Chondrocyte (in vitro differentiated cells): ENCODE measurements around the gene TF. TPM values are rescaled to one million over a fixed set of nuclear protein-coding genes. Genes with fewer than 3 reads are reported as not detected.

Experiments
- DNase-seq: peaks from one replicate; pipeline ENCODE4 v3.0.0; 2021; ENCODE audit warnings: mixed read lengths, low spot score
- H3K27ac Mint-ChIP-seq: one replicate; pipeline ENCODE4 v1.8.0; 2021; ENCODE audit warnings: mild to moderate bottlenecking, moderate library complexity, mixed read lengths; ENCODE audit not compliant: unreplicated experiment
- H3K27me3 Mint-ChIP-seq: 2 replicates; pipeline ENCODE4 v1.8.0; 2021; ENCODE audit warnings: low read depth, mixed read lengths
- H3K36me3 Mint-ChIP-seq: 2 replicates; pipeline ENCODE4 v1.8.0; 2021; ENCODE audit warnings: low read depth, mixed read lengths
- H3K4me1 Mint-ChIP-seq: 2 replicates; pipeline ENCODE4 v1.8.0; 2021; ENCODE audit warnings: low read depth, mild to moderate bottlenecking, mixed read lengths
- H3K4me3 Mint-ChIP-seq: one replicate; pipeline ENCODE4 v1.8.0; 2021; ENCODE audit warnings: mild to moderate bottlenecking, moderate library complexity, mixed read lengths; ENCODE audit not compliant: unreplicated experiment
- H3K9me3 Mint-ChIP-seq: 2 replicates; pipeline ENCODE4 v1.8.0; 2021; ENCODE audit warnings: low read depth, mixed read lengths
- CTCF ChIP-seq: fragments of 200-600 bp; sonication (generic); IDR thresholded peaks from 2 replicates; pipeline ENCODE4 v1.5.0; 2021; ENCODE audit warnings: antibody characterized with exemption, mild to moderate bottlenecking, moderate library complexity
- total RNA-seq: library from RNA; stranded (reverse); gene quantifications from 3 replicates; pipeline ENCODE4 v1.2.1, GENCODE V29; 2021

Gene TF
- total RNA-seq, 1 donor from 2014 or later, result 1.2 TPM

DNA sequence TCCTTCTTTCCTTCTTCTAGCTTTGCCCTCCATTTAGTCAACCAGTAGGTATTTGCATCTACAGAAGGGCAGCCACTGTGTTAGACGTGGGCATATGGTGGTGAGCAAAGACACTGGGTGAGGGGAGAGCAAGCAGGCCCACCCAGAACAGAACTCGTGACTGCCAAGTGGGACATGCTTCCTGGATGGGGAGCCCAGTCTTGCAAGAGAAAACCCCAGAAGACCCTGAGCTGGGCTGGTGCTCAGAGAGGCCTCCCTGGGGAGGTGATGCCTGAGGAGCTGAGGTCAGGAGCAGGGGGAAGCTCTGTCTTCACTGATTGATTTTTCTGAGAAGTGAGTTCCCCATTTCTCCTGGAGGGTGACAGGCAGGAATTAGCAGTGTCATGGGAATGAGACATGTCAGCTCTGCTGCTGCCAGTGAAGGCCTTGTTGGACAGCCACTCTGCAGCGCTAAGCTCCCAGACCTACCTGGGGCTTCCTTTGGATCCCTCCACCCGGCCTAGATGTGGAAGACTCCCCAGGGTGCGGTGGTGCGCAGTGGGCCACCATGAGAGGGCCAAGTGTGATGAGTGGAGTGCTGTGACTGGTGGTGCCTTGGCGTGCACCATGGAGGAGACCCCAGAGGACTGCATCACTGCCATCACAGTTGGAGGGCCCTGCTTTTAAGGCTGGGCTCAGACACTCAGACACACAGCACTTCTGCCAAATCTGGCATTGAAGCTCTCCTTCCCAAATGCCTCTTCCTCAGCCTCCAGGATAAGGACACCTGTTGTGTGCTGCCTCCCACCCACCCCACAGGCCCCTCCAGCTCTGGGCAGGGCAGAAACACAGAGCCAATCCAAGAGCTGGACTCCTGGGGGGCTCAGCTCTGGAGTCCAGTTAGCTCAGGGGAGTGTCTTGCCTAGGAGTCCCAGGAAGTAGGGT is 44.5 kb upstream of the TF start:
- Mint-ChIP-seq H3K27me3 (peaks cover 12% of the 10 kb centered on the region), H3K9me3 (no peaks in the 10 kb centered on the region), H3K4me3 (no peak overlapping the region), H3K27ac (no peak overlapping the region), H3K4me1 (no peaks in the 10 kb centered on the region), H3K36me3 (peaks cover 3% of the 10 kb centered on the region)
- no peak for DNase-seq
- TF ChIP-seq CTCF, result no peak

GRCh38 chr3:133703915-133704314 is 42.3 kb upstream of the TF start:
- no peaks in the 10 kb centered on the region for H3K4me1 Mint-ChIP-seq
- H3K4me3 Mint-ChIP-seq, result no peak overlapping the region
- no peak for DNase-seq
- H3K27ac Mint-ChIP-seq, result no peak overlapping the region
- peaks cover 3% of the 10 kb centered on the region for H3K36me3 Mint-ChIP-seq
- H3K9me3 Mint-ChIP-seq, result no peaks in the 10 kb centered on the region
- no peak for TF ChIP-seq CTCF
- peaks cover 18% of the 10 kb centered on the region for H3K27me3 Mint-ChIP-seq

DNA sequence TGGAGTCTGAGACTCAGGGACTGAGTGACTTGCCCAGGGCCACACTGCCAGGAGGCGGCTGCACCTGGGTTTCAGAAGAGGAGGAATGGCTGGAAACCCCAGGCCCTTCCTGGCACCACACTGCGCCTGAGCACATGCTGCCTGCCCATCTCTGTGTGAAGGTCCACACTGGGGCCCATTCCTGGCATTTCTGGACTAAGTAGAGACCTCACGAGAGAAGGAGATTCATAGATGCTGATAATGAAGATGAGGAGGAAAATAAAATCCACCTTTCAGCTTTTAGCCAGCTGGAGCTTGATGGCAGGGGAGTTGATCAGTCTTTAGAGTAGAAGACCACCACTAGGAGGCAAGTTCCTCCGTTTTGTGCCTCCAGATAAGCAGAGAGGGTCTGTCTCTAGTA is 40.2 kb upstream of the TF start:
- H3K4me3 Mint-ChIP-seq, result no peak overlapping the region
- no peak for DNase-seq
- TF ChIP-seq CTCF, result no peak
- H3K9me3 Mint-ChIP-seq, result no peaks in the 10 kb centered on the region
- peaks cover 25% of the 10 kb centered on the region for H3K27me3 Mint-ChIP-seq
- H3K4me1 Mint-ChIP-seq, result no peaks in the 10 kb centered on the region
- no peak overlapping the region for H3K27ac Mint-ChIP-seq
- no peaks in the 10 kb centered on the region for H3K36me3 Mint-ChIP-seq

GRCh38 chr3:133709139-133709750 is 36.9 kb upstream of the TF start:
- H3K36me3 Mint-ChIP-seq, result no peaks in the 10 kb centered on the region
- TF ChIP-seq CTCF, result no peak
- H3K27me3 Mint-ChIP-seq, result peaks cover 33% of the 10 kb centered on the region
- DNase-seq, result no peak
- no peaks in the 10 kb centered on the region for H3K9me3 Mint-ChIP-seq
- no peak overlapping the region for H3K27ac Mint-ChIP-seq
- no peaks in the 10 kb centered on the region for H3K4me1 Mint-ChIP-seq
- no peak overlapping the region for H3K4me3 Mint-ChIP-seq

DNA sequence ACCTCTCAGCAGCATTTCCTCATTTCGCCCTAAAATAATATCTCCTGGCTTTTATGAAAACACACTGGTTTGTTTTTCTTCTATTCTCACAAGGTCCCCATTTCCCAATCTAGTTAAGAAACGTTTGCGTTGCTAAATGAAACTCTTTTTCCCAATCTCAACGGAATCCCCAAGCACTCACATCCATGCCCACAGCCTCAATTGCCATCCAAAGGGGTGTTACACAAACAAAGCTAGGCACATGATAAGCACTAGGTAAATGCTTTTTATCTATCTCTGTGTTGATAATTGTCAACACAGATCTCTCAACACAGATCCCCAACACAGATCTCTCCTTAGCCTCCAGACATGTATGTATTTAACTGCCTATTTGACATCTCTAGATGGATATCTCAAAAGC is 35.2 kb upstream of the TF start:
- Mint-ChIP-seq H3K4me3 (no peak overlapping the region), H3K27ac (no peak overlapping the region), H3K36me3 (no peaks in the 10 kb centered on the region), H3K4me1 (no peaks in the 10 kb centered on the region), H3K9me3 (no peaks in the 10 kb centered on the region), H3K27me3 (peaks cover 24% of the 10 kb centered on the region)
- no peak for DNase-seq
- no peak for TF ChIP-seq CTCF
